ENCODE data around the gene DNTTIP2.

GRCh38 chr1:93905734-93906133 is 26.7 kb upstream of the DNTTIP2 start:
- TF ChIP-seq POLR2A (IDR thresholded peaks at IDR 0.05; ENCODE audit: low read depth, low read length) (no peak), CTCF (IDR thresholded peaks at IDR 0.05; ENCODE audit: extremely low read depth in 1 of 2, insufficient read depth in 1 of 2, low read depth in 1 of 2, low read length in 2 of 2) (no peak), FOS (IDR thresholded peaks at IDR 0.05; ENCODE audit: borderline replicate concordance, insufficient read depth, low read length) (peak; percentile 17), POLR2AphosphoS5 (IDR thresholded peaks at IDR 0.05; ENCODE audit: insufficient read depth, low read depth, low read length) (no peak)
